ENCODE data around the gene QRSL1.

The QRSL1 gene

GRCh38 chr6:106612671-106613416 lies 16.5 kb upstream of the QRSL1 start:
- Histone ChIP-seq H3K36me3 (no peaks in the 10 kb centered on the region), H3K9me3 (no peaks in the 10 kb centered on the region), H3K4me1 (ENCODE audit: control insufficient read depth in 1 of 2, insufficient read depth in 1 of 2, low read depth in 1 of 2, low read length in 1 of 2) (peaks cover 0 to 6% of the 10 kb centered on the region in 2 experiments), H3K4me3 (ENCODE audit: low read depth in 1 of 2, low read length in 1 of 2) (no peak overlapping the region), H3K27me3 (no peaks in the 10 kb centered on the region), H3K27ac (no peak overlapping the region)
- TF ChIP-seq CTCF (IDR thresholded peaks at IDR 0.05) = no peak

- H3K9me3 ChIP-seq = no peaks in the 10 kb centered on the region
- H3K4me3 ChIP-seq (ENCODE audit: low read depth in 1 of 2, low read length in 1 of 2) = no peak overlapping the region
- no peak for TF ChIP-seq CTCF (IDR thresholded peaks at IDR 0.05)
- H3K36me3 ChIP-seq = no peaks in the 10 kb centered on the region
- no peak overlapping the region for H3K27ac ChIP-seq
- no peaks in the 10 kb centered on the region for H3K4me1 ChIP-seq (ENCODE audit: control insufficient read depth in 1 of 2, insufficient read depth in 1 of 2, low read depth in 1 of 2, low read length in 1 of 2)
- H3K27me3 ChIP-seq = no peaks in the 10 kb centered on the region
Observed at GRCh38 chr6:106613590-106613989, 15.8 kb upstream of the QRSL1 start.

GRCh38 chr6:106614166-106614565 lies 15.2 kb upstream of the QRSL1 start:
- H3K36me3 ChIP-seq = no peaks in the 10 kb centered on the region
- no peak overlapping the region for H3K4me3 ChIP-seq (ENCODE audit: low read depth in 1 of 2, low read length in 1 of 2)
- H3K27me3 ChIP-seq = no peaks in the 10 kb centered on the region
- no peak for TF ChIP-seq CTCF (IDR thresholded peaks at IDR 0.05)
- H3K9me3 ChIP-seq = no peaks in the 10 kb centered on the region
- no peak overlapping the region for H3K27ac ChIP-seq
- H3K4me1 ChIP-seq (ENCODE audit: control insufficient read depth in 1 of 2, insufficient read depth in 1 of 2, low read depth in 1 of 2, low read length in 1 of 2) = no peaks in the 10 kb centered on the region

GRCh38 chr6:106614592-106615257 lies 14.7 kb upstream of the QRSL1 start:
- H3K27me3 ChIP-seq = no peaks in the 10 kb centered on the region
- H3K4me3 ChIP-seq (ENCODE audit: low read depth in 1 of 2, low read length in 1 of 2) = no peak overlapping the region
- H3K36me3 ChIP-seq = no peaks in the 10 kb centered on the region
- no peak overlapping the region for H3K27ac ChIP-seq
- TF ChIP-seq CTCF (IDR thresholded peaks at IDR 0.05) = no peak
- H3K4me1 ChIP-seq (ENCODE audit: control insufficient read depth in 1 of 2, insufficient read depth in 1 of 2, low read depth in 1 of 2, low read length in 1 of 2) = no peaks in the 10 kb centered on the region
- no peaks in the 10 kb centered on the region for H3K9me3 ChIP-seq

- Histone ChIP-seq H3K27ac (no peak overlapping the region), H3K9me3 (no peaks in the 10 kb centered on the region)
- TF ChIP-seq CTCF (IDR thresholded peaks at IDR 0.05) = no peak
Observed at GRCh38 chr6:106617302-106617701, 12.1 kb upstream of the QRSL1 start.

More at GRCh38 chr6:106617302-106617701, 12.1 kb upstream of the QRSL1 start:
- Histone ChIP-seq H3K4me1 (ENCODE audit: control insufficient read depth in 1 of 2, insufficient read depth in 1 of 2, low read depth in 1 of 2, low read length in 1 of 2) (no peaks in the 10 kb centered on the region), H3K4me3 (ENCODE audit: low read depth in 1 of 2, low read length in 1 of 2) (no peak overlapping the region), H3K27me3 (no peaks in the 10 kb centered on the region), H3K36me3 (peaks cover 9% of the 10 kb centered on the region)

Data from neutrophil (primary cell).